Neural progenitor cell (in vitro differentiated cells): ENCODE data around the gene EXOC4. TPM values are rescaled to one million over a fixed set of nuclear protein-coding genes. Genes with fewer than 3 reads are reported as not detected.

ENCODE experiments used
- DNase-seq: peaks from one replicate; pipeline ENCODE4 v3.0.0-alpha.2; 2016; ENCODE audit warnings: low spot score
- H2AFZ ChIP-seq: fragments of 200-600 bp; sonication (generic); replicated peaks from 2 replicates; pipeline ENCODE4 v1.6.1; 2016; ENCODE audit warnings: antibody characterized with exemption
- H3F3A ChIP-seq: fragments of 200-600 bp; sonication (generic); 2 replicates; pipeline ENCODE4 v1.6.1; 2016; ENCODE audit warnings: antibody characterized with exemption, low read depth
- H3K27ac ChIP-seq: fragments of 200-600 bp; sonication (generic); 2 replicates; pipeline ENCODE4 v1.5.1; 2016; ENCODE audit warnings: mild to moderate bottlenecking
- H3K27me3 ChIP-seq: fragments of 200-600 bp; sonication (generic); 2 replicates; pipeline ENCODE4 v1.6.1; 2016; ENCODE audit warnings: mild to moderate bottlenecking, moderate library complexity
- H3K36me3 ChIP-seq: fragments of 200-600 bp; sonication (generic); 2 replicates; pipeline ENCODE4 v1.5.1; 2016
- H3K4me1 ChIP-seq: fragments of 200-600 bp; sonication (generic); 2 replicates; pipeline ENCODE4 v1.6.1; 2016; ENCODE audit warnings: mixed run types
- H3K4me2 ChIP-seq: fragments of 200-600 bp; sonication (generic); 2 replicates; pipeline ENCODE4 v1.6.1; 2016
- H3K4me3 ChIP-seq: fragments of 200-600 bp; sonication (generic); 2 replicates; pipeline ENCODE4 v1.5.1; 2016
- H3K79me2 ChIP-seq: fragments of 200-600 bp; sonication (generic); 2 replicates; pipeline ENCODE4 v1.6.1; 2016; ENCODE audit warnings: low read depth
- H3K9ac ChIP-seq: fragments of 200-600 bp; sonication (generic); 2 replicates; pipeline ENCODE4 v1.6.1; 2016
- H3K9me3 ChIP-seq: fragments of 200-600 bp; sonication (generic); 2 replicates; pipeline ENCODE4 v1.5.1; 2016; ENCODE audit warnings: low read depth
- H4K20me1 ChIP-seq: fragments of 200-600 bp; sonication (generic); 2 replicates; pipeline ENCODE4 v1.6.1; 2016; ENCODE audit warnings: low read depth
- H3K27ac Mint-ChIP-seq: 3 replicates; pipeline ENCODE4 v1.8.0; 2021; ENCODE audit warnings: mixed read lengths
- H3K27me3 Mint-ChIP-seq: 2 replicates; pipeline ENCODE4 v1.8.0; 2022; ENCODE audit warnings: low read depth, mild to moderate bottlenecking, inconsistent platforms, moderate library complexity, mixed read lengths; ENCODE audit not compliant: insufficient read depth
- H3K36me3 Mint-ChIP-seq: 3 replicates; pipeline ENCODE4 v1.8.0; 2021; ENCODE audit warnings: mixed read lengths
- H3K4me1 Mint-ChIP-seq: 3 replicates; pipeline ENCODE4 v1.8.0; 2021; ENCODE audit warnings: mixed read lengths
- H3K4me3 Mint-ChIP-seq: 3 replicates; pipeline ENCODE4 v1.8.0; 2021; ENCODE audit warnings: mild to moderate bottlenecking, moderate library complexity, mixed read lengths
- H3K9me3 Mint-ChIP-seq: 3 replicates; pipeline ENCODE4 v1.8.0; 2020; ENCODE audit warnings: mixed read lengths
- CTCF ChIP-seq: fragments of 200-600 bp; sonication (generic); IDR thresholded peaks from 2 replicates; pipeline ENCODE4 v1.5.1; 2017; ENCODE audit warnings: antibody characterized with exemption, mild to moderate bottlenecking
- EZH2 ChIP-seq: fragments of 200-600 bp; sonication (generic); IDR thresholded peaks from 2 replicates; pipeline ENCODE4 v1.6.1; 2017; ENCODE audit warnings: antibody characterized with exemption, mild to moderate bottlenecking, moderate library complexity
- EZH2phosphoT487 ChIP-seq: fragments of 200-600 bp; sonication (generic); IDR thresholded peaks from 2 replicates; pipeline ENCODE4 v1.6.1; 2017; ENCODE audit warnings: antibody characterized with exemption
- total RNA-seq: library from RNA; depleted of rRNA; stranded (reverse); fragments of >200 nt; gene quantifications from 2 replicates; pipeline ENCODE4 v1.2.3, GENCODE V29; 2015; ENCODE audit warnings: low replicate concordance

Gene EXOC4
- total RNA-seq, 1 donor from 2014 or later = 129 TPM

GRCh38 chr7:133820584-133820983, 567.7 kb downstream of the EXOC4 start:
- Histone ChIP-seq H3K9me3 (no peaks in the 10 kb centered on the region), H2AFZ (no peak overlapping the region), H3K4me2 (no peak overlapping the region), H3K36me3 (peaks cover 4% of the 10 kb centered on the region), H4K20me1 (no peaks in the 10 kb centered on the region), H3F3A (no peaks in the 10 kb centered on the region), H3K79me2 (no peaks in the 10 kb centered on the region), H3K4me1 (no peaks in the 10 kb centered on the region), H3K27ac (no peak overlapping the region), H3K4me3 (no peak overlapping the region), H3K27me3 (no peaks in the 10 kb centered on the region), H3K9ac (no peak overlapping the region)
- no peaks in the 10 kb centered on the region for H3K27me3 Mint-ChIP-seq
- TF ChIP-seq CTCF (no peak), EZH2phosphoT487 (no peak), EZH2 (no peak)
- DNase-seq = no peak
- no peak overlapping the region for H3K27ac Mint-ChIP-seq
- H3K36me3 Mint-ChIP-seq = no peaks in the 10 kb centered on the region
- no peak overlapping the region for H3K4me3 Mint-ChIP-seq
- no peaks in the 10 kb centered on the region for H3K9me3 Mint-ChIP-seq
- no peaks in the 10 kb centered on the region for H3K4me1 Mint-ChIP-seq

- no peak for TF ChIP-seq EZH2
- no peak for TF ChIP-seq CTCF
- TF ChIP-seq EZH2phosphoT487 = no peak
- H3K4me1 ChIP-seq = no peaks in the 10 kb centered on the region
- Mint-ChIP-seq H3K4me3 (no peak overlapping the region), H3K36me3 (no peaks in the 10 kb centered on the region), H3K27ac (no peak overlapping the region), H3K27me3 (no peaks in the 10 kb centered on the region), H3K4me1 (no peaks in the 10 kb centered on the region), H3K9me3 (no peaks in the 10 kb centered on the region)
- H3F3A ChIP-seq = no peaks in the 10 kb centered on the region
- no peak for DNase-seq
- H3K27me3 ChIP-seq = no peaks in the 10 kb centered on the region
- no peaks in the 10 kb centered on the region for H3K9me3 ChIP-seq
- no peaks in the 10 kb centered on the region for H4K20me1 ChIP-seq
- peaks cover 4% of the 10 kb centered on the region for H3K36me3 ChIP-seq
- H2AFZ ChIP-seq = no peak overlapping the region
- H3K27ac ChIP-seq = no peak overlapping the region
- no peak overlapping the region for H3K9ac ChIP-seq
- no peaks in the 10 kb centered on the region for H3K79me2 ChIP-seq
- no peak overlapping the region for H3K4me3 ChIP-seq
- no peak overlapping the region for H3K4me2 ChIP-seq
Observed at GRCh38 chr7:133821171-133821570, 568.3 kb downstream of the EXOC4 start.

- Histone ChIP-seq H3K4me2 (no peak overlapping the region), H3K27ac (no peak overlapping the region), H3K4me3 (no peak overlapping the region), H2AFZ (no peak overlapping the region), H3K36me3 (peaks cover 4% of the 10 kb centered on the region), H3K9me3 (no peaks in the 10 kb centered on the region), H3K9ac (no peak overlapping the region), H3K79me2 (no peaks in the 10 kb centered on the region), H3F3A (no peaks in the 10 kb centered on the region), H3K4me1 (no peaks in the 10 kb centered on the region), H3K27me3 (no peaks in the 10 kb centered on the region), H4K20me1 (no peaks in the 10 kb centered on the region)
- TF ChIP-seq EZH2phosphoT487 (no peak), CTCF (no peak), EZH2 (no peak)
- H3K9me3 Mint-ChIP-seq = no peaks in the 10 kb centered on the region
- no peak for DNase-seq
- no peak overlapping the region for H3K4me3 Mint-ChIP-seq
- H3K36me3 Mint-ChIP-seq = no peaks in the 10 kb centered on the region
- H3K27ac Mint-ChIP-seq = no peak overlapping the region
- H3K27me3 Mint-ChIP-seq = no peaks in the 10 kb centered on the region
- H3K4me1 Mint-ChIP-seq = no peaks in the 10 kb centered on the region
Observed at GRCh38 chr7:133822001-133822641, 569.2 kb downstream of the EXOC4 start.
